Loucy (cell line): Measurements from ENCODE around the gene EEFSEC.

ENCODE experiments used
- H2AFZ ChIP-seq: fragments of 200-600 bp; sonication (generic); 2 replicates; pipeline ENCODE4 v1.6.0; 2016; ENCODE audit warnings: antibody characterized with exemption, mild to moderate bottlenecking, low read length, moderate library complexity
- H3F3A ChIP-seq: fragments of 200-600 bp; 2 replicates; pipeline ENCODE4 v1.6.0; 2016; ENCODE audit warnings: antibody characterized with exemption, low read depth, mild to moderate bottlenecking
- H3K27me3 ChIP-seq: fragments of 200-600 bp; sonication (generic); 2 replicates; pipeline ENCODE4 v1.6.1; 2014; ENCODE audit warnings: low read length, mild to moderate bottlenecking; ENCODE audit not compliant: insufficient read depth, poor library complexity, severe bottlenecking
- H3K36me3 ChIP-seq: fragments of 200-600 bp; sonication (generic); 2 replicates; pipeline ENCODE4 v1.6.1; 2016; ENCODE audit warnings: low read length; ENCODE audit not compliant: insufficient read depth
- H3K4me1 ChIP-seq: fragments of 200-600 bp; sonication (generic); 2 replicates; pipeline ENCODE4 v1.5.1; 2014; ENCODE audit warnings: low read length, mild to moderate bottlenecking; ENCODE audit not compliant: insufficient read depth, poor library complexity, severe bottlenecking
- H3K4me2 ChIP-seq: fragments of 200-600 bp; sonication (generic); 2 replicates; pipeline ENCODE4 v1.6.0; 2014; ENCODE audit warnings: antibody characterized with exemption, low read length, low read depth, mild to moderate bottlenecking; ENCODE audit not compliant: poor library complexity, severe bottlenecking
- H3K4me3 ChIP-seq: fragments of 200-600 bp; sonication (generic); 2 replicates; pipeline ENCODE4 v1.5.1; 2014; ENCODE audit warnings: low read length, mild to moderate bottlenecking, mixed read lengths; ENCODE audit not compliant: poor library complexity, severe bottlenecking
- H3K79me2 ChIP-seq: fragments of 200-600 bp; sonication (generic); 2 replicates; pipeline ENCODE4 v1.6.1; 2014; ENCODE audit warnings: low read length; ENCODE audit not compliant: insufficient read depth
- H3K9ac ChIP-seq: fragments of 200-600 bp; sonication (generic); 2 replicates; pipeline ENCODE4 v1.6.0; 2014; ENCODE audit warnings: mild to moderate bottlenecking, low read depth, low read length, moderate library complexity; ENCODE audit not compliant: poor library complexity, severe bottlenecking
- H3K9me2 ChIP-seq: fragments of 200-600 bp; sonication (generic); replicated peaks from 2 replicates; pipeline ENCODE4 v1.6.1; 2016; ENCODE audit warnings: low read depth, low read length, mixed read lengths
- H3K9me3 ChIP-seq: fragments of 200-600 bp; sonication (generic); 2 replicates; pipeline ENCODE4 v1.6.1; 2014; ENCODE audit warnings: mild to moderate bottlenecking, antibody characterized with exemption, low read length, low read depth; ENCODE audit not compliant: insufficient read depth
- H4K20me1 ChIP-seq: fragments of 200-600 bp; sonication (generic); 2 replicates; pipeline ENCODE4 v1.6.0; 2014; ENCODE audit warnings: antibody characterized with exemption, low read length, mild to moderate bottlenecking; ENCODE audit not compliant: insufficient read depth, poor library complexity, severe bottlenecking
- EZH2phosphoT487 ChIP-seq: fragments of 200-600 bp; IDR thresholded peaks from 2 replicates; pipeline ENCODE4 v1.6.1; 2018; ENCODE audit warnings: antibody characterized with exemption, mild to moderate bottlenecking, moderate library complexity, borderline replicate concordance
- TF ChIP-seq, protein P1 (sequence below): fragments of 200-600 bp; sonication (generic); conservative IDR thresholded peaks from 2 replicates; pipeline ENCODE4 v1.5.1; 2014; ENCODE audit warnings: mild to moderate bottlenecking, antibody characterized with exemption, low read length

EEFSEC gene

DNA sequence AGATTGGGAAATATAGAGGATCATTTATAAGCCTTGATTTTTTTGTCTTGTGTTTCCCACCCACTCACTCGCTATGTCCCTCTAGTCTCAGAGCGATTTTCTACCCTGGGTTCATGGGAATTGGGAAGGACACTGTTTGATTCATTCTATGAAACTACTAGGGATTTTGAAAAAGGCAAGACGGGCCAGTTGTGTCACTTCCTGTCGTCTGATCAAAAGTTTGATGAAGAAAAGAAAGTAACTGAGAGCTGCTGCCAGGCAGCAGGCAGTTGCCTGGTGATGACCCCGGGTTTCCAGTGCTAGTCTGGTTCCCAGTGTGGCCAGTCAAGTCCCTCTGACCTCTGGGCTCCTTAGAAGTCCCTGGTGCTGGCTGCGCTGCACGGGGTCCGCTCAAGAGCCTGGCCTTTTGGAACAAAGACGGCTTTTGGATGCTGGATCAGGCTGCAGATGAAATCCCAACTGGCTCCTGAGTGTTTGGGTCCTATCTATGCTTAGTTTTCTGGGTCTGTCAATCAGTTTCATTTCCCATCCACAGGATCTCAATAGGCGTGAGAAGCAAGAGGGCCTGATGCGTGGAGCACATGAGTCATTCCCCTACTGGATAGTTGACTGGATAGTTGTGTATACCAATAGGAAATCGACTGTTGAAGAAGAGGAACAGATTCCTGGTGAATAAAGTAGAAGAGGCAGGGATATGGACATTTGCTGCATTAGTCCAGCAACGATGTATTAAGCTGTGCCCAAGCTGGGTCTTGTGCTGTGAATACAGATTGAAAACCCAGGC lies 89.7 kb downstream of the EEFSEC start:
- Histone ChIP-seq H3K4me3 (no peak overlapping the region), H3K36me3 (peaks cover 14% of the 10 kb centered on the region; the same call in 1 of the 2 replicates), H3K4me1 (peaks cover 9% of the 10 kb centered on the region), H3K9ac (no peak overlapping the region), H3K27me3 (no peaks in the 10 kb centered on the region), H3K4me2 (peak overlapping the region; percentile 22), H3K9me2 (no peaks in the 10 kb centered on the region), H3F3A (no peaks in the 10 kb centered on the region), H4K20me1 (no peaks in the 10 kb centered on the region), H3K9me3 (no peaks in the 10 kb centered on the region), H3K79me2 (no peaks in the 10 kb centered on the region; the same call in 1 of the 2 replicates), H2AFZ (no peak overlapping the region)
- TF ChIP-seq EZH2phosphoT487: no peak
- TF ChIP-seq, protein P1, sequence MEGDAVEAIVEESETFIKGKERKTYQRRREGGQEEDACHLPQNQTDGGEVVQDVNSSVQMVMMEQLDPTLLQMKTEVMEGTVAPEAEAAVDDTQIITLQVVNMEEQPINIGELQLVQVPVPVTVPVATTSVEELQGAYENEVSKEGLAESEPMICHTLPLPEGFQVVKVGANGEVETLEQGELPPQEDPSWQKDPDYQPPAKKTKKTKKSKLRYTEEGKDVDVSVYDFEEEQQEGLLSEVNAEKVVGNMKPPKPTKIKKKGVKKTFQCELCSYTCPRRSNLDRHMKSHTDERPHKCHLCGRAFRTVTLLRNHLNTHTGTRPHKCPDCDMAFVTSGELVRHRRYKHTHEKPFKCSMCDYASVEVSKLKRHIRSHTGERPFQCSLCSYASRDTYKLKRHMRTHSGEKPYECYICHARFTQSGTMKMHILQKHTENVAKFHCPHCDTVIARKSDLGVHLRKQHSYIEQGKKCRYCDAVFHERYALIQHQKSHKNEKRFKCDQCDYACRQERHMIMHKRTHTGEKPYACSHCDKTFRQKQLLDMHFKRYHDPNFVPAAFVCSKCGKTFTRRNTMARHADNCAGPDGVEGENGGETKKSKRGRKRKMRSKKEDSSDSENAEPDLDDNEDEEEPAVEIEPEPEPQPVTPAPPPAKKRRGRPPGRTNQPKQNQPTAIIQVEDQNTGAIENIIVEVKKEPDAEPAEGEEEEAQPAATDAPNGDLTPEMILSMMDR: no peak

DNA sequence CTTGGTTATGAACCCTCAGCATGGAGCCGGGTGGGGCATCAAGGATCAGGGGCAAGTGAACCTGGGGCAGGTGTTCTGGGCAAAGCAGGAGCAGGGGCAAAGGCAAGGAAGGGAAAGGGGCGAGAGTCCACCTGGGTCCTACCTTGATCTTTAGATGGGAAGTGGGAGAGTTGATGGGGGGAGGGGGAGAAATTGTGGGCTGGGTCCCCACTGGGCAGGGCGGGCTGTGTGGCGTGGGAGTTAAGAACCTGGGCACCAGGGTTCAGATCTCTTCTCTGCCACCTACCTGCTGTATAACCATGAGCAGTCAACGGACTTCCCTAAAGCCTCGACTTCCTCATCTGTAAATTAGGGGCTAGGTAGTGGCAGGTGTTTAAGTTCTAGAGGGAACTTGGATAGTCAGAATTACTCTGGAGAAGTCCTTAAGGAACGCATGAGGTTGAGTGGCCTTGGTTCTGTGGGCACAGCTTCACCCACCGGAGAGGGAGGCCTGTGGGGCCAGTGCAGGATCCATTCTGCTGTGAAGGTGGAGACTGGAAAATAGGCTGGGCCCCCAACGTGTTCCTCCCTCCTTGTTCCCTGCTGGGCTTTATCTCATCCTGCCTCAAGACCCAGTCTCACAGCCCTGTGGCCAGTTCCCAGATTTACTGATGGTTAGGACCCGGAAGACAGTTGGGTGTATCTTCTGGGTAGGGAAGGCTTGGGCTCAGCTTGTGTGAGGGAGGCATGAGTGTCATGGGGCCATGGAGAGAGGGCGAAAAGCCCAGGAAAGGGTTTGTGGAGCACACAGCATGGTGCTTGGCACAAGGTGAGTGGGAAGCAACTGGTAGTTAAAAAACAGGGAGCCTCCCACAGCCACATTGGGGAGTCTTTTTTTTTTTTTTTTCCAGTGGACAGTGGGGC lies 90.6 kb downstream of the EEFSEC start:
- H3K9me2 ChIP-seq: no peaks in the 10 kb centered on the region
- no peaks in the 10 kb centered on the region for H3K27me3 ChIP-seq
- no peaks in the 10 kb centered on the region; the same call in 1 of the 2 replicates for H3K79me2 ChIP-seq
- H4K20me1 ChIP-seq: no peaks in the 10 kb centered on the region
- H3K4me2 ChIP-seq: no peak overlapping the region
- no peaks in the 10 kb centered on the region for H3K9me3 ChIP-seq
- H3K4me1 ChIP-seq: peaks cover 9% of the 10 kb centered on the region
- no peaks in the 10 kb centered on the region for H3F3A ChIP-seq
- no peak for TF ChIP-seq EZH2phosphoT487
- TF ChIP-seq, protein P1: no peak
- no peak overlapping the region for H3K9ac ChIP-seq
- peaks cover 19% of the 10 kb centered on the region; the same call in 1 of the 2 replicates for H3K36me3 ChIP-seq
- no peak overlapping the region for H3K4me3 ChIP-seq
- H2AFZ ChIP-seq: no peak overlapping the region

DNA sequence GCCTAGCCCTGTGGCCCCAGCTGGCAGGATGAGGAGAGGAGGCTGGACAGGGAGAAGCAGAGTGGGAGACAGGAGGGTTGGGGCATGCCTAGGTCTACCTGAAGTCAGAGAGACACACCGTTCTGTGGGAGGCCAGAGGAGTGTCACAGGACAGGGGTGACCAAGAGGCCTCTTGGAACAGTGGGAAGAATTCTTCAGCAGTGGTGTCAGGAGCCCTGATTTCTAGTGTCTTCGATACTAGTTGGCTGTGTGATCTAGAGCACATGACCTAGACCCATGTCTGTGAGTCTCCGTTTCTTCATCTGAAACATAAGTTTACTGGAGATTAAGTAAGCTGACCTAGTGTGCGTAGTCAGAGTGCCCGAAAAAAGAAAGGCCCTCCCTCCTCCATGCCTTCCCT lies 92.2 kb downstream of the EEFSEC start:
- Histone ChIP-seq H3K4me2 (no peak overlapping the region), H4K20me1 (no peaks in the 10 kb centered on the region), H3K27me3 (no peaks in the 10 kb centered on the region), H3K79me2 (no peaks in the 10 kb centered on the region; the same call in 1 of the 2 replicates), H3K4me1 (peaks cover 9% of the 10 kb centered on the region), H2AFZ (no peak overlapping the region), H3K36me3 (peaks cover 26% of the 10 kb centered on the region; the same call in 1 of the 2 replicates), H3K9ac (no peak overlapping the region), H3F3A (no peaks in the 10 kb centered on the region), H3K4me3 (no peak overlapping the region), H3K9me2 (no peaks in the 10 kb centered on the region), H3K9me3 (0 out of 2 replicates have a peak, but pooled peaks cover 4% of the 10 kb centered on the region)
- TF ChIP-seq, protein P1: no peak
- no peak for TF ChIP-seq EZH2phosphoT487
